GM18909 (cell line): ENCODE results near the gene SUMO2.
"Not testable (repeated sequence)": the region's sequence is repeated elsewhere in the genome, so short reads cannot be mapped to it uniquely, and the experiment has no call there.

Source experiments
- ATAC-seq: cut with Tn5 transposase; IDR thresholded peaks from one replicate; pipeline ENCODE4 v1.9.1; 2021; ENCODE audit warnings: mild to moderate bottlenecking; ENCODE audit not compliant: unreplicated experiment, poor library complexity

The SUMO2 gene

DNA sequence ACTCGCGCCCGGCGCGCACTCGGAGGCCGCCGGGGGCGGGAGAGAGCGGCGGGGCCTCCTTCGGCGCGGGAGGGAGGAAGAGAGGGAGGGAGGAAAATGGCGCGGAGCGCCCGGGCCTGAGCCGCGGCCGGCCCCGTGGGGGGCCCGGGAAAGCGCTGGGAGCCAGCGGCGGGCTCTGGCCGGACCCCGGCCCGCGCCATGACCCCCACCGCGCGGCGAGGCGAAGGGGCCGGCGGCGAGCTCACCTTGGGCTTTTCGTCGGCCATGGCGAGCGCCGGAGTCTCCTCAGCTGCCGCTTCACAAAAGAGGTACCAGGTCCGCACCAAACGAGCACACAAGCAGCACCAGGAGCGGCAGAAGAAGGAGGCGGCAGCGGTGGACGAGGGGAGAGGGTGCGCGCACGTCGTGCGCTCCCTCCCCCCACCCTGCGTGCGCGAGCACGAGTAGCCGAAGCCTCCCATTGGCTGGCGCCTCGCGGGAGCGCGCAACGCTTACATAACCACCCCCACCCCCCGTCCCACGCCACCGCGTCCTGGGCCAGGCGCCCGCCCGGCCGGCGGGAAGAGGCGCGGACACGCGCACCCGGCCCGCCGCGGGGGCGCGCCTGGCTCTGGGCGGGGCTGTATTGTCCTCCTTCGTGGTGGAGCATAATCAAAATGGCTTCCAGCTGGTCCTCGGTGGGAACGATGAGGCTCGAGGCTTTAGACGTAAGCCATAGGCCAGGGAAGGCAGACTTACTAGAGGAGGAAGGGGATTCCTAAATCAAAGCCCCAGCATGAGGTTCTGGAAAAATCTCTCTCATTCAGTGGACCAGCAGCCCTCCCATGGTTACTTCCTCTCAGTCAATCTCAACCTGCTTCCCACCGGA is at the start of gene SUMO2:
SUMO2 (minus strand) TSS at position 391 of the 868 bp plus-strand sequence; CDS start at position 266, 125 bp downstream.
- ATAC-seq: peak; percentile 82

- ATAC-seq: no peak
Observed at GRCh38 chr17:75231741-75232464, 49.1 kb upstream of the SUMO2 start.

- ATAC-seq: no peak
Observed at GRCh38 chr17:75231071-75231470, 48.3 kb upstream of the SUMO2 start.

GRCh38 chr17:75228847-75229246 is 46.1 kb upstream of the SUMO2 start:
- no peak for ATAC-seq

- ATAC-seq: no peak
Observed at GRCh38 chr17:75228305-75228704, 45.5 kb upstream of the SUMO2 start.

DNA sequence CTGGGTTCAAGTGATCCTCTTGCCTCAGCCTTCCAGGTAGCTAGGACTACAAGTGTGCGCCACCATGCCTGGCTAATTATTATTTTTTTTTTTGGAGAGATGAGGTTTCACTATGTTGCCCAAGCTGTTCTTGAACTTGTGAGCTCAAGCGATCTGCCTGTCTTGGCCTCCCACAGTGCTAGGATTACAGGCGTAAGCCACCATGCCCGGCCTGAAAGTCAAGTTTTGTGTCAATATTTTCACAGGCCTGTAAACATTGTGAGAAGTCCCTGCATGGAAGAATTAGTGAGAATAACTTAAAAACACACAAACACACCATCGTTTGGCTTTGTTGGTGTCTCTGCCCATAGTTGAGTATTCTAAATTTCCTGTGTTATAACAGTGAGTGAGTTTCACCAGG is 45.0 kb upstream of the SUMO2 start:
- no peak for ATAC-seq

DNA sequence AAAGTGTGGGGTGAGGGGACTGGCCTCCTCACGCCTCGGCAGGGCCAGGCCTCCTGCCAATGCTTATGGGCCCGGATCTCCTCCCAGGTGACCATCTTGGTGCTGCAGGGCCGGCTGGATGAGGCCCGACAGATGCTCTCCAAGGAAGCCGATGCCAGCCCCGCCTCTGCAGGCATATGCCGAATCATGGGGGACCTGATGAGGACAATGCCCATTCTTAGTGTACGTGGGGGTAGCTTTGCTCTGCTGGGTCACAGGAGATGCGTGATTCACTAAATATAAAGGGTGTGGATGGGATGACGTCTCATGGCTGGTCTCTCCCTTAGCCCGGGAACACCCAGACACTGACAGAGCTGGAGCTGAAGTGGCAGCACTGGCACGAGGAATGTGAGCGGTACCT is 42.3 kb upstream of the SUMO2 start:
- no peak for ATAC-seq

- ATAC-seq: no peak
Observed at GRCh38 chr17:75219815-75220214, 37.1 kb upstream of the SUMO2 start.

- no peak for ATAC-seq
Observed at GRCh38 chr17:75218131-75218530, 35.4 kb upstream of the SUMO2 start.

DNA sequence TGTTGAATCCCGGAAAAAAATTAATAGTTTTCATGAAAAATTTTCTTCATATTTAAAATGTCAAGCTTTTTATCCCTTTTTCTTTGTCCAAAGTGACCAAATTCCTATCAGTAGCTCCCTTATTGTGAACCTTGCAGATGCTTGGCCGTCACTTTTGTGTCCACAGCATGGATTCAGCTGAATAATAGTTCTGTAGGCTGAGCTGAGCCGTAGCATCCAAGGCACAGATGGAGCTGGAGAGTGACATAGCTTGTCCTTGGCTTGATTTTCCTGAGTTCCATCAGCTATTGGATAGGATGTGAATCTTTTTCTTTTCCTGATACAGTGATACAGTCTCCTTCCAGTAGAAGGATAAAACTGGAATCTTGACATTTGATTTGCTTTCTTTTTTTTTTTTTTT is 26.3 kb upstream of the SUMO2 start:
- no peak for ATAC-seq

- ATAC-seq: no peak
Observed at GRCh38 chr17:75208161-75208560, 25.4 kb upstream of the SUMO2 start.

DNA sequence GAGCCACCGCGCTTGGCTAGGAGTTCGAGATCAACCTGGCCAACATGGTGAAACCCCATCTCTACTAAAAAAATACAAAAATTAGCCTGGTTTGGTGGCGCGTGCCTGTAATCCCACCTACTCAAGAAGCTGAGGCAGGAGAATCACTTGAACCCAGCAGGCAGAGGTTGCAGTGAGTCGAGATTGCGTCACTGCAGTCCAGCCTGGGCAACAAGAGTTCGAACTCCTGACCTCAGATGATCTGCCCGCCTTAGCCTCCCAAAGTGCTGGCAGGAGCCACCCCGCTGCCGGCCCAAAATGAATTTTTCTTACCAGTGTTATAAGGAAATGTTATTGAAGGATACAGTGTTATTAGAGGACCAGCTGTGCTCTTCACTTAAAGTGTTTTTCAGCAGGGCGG is 25.0 kb upstream of the SUMO2 start:
- no peak for ATAC-seq

GRCh38 chr17:75207050-75207407 is 24.3 kb upstream of the SUMO2 start:
- ATAC-seq: not testable (repeated sequence)

- ATAC-seq: peak; percentile 15
Observed at GRCh38 chr17:75205793-75206163, 23.0 kb upstream of the SUMO2 start.

DNA sequence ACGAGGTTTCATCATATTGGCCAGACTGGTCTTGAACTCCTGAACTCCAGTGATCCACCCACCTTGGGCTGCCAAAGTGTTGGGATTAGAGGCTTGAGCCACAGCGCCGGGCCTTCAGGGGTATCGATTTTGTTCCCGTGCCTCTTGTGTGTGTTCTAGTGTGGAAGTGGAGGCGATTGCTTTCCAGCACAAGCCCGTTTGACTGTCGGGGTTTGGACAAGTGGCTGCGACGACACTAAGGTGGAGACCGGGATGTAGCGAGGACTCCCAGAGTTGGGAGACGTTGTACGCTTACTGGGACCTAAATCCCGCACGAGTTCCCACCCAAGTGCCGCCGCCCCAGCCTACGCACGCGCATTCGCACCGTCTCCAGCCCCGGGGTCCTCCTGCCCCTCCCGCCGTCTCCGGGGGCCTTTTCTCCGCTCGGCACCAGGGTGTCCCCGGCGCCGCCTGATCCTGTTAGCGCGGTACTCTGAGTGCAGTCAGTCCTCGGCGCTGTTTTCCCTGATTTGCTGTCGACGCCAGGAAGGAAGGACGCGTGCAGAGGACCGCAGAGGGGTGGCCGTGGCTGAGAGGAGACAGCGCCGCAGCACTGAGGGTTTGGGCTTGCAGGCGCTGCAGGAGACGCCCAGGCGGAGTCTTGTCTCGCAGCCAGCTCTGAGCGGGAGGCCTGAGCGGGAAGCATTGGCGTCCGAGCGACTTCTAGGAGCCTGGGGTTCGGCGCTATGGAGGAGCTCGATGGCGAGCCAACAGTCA is 22.5 kb upstream of the SUMO2 start, which contains the start of gene NUP85:
NUP85 (plus strand) TSS at position 643 of the 756 bp plus-strand sequence; CDS start at position 726, 83 bp downstream.
- peak; percentile 76 for ATAC-seq

- ATAC-seq: no peak
Observed at GRCh38 chr17:75199886-75200618, 17.3 kb upstream of the SUMO2 start.

- no peak for ATAC-seq
Observed at GRCh38 chr17:75194879-75195278, 12.1 kb upstream of the SUMO2 start.

DNA sequence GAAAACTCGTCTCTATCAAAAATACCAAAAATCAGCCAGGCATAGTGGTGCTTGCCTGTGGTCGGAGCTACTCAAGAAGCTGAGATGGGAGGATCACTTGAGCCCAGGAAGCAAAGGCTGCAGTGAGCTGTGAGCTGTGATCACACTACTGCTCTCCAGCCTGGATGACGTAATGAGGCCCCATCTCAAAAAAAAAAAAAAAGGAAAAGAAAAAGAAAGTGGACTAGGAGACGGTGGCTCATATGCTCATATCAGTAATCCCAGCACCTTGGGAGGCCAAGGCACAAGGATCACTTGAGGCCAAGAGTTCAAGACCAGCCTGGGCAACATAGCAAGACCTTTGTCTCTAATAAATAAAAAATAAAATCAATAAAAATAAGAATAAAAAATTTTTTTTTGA is 8.8 kb upstream of the SUMO2 start:
- no peak for ATAC-seq

DNA sequence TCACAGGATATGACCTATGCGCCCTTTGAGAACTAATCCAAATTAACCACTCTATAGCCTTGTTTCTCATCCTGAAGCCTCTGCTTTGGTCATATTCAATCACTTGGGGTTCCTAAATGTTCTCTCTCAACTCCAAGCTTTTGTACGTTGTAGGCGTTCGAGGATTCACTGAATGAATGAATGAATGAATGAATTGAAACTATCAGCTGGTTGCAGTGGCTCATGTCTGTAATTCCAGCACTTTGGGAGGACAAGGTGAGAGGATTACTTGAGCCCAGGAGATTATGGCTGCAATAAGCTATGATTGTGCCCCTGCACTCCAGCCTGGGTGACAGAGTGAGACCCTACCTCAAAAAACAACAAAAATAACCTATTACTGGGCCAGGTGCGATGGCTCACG is 5.9 kb upstream of the SUMO2 start:
- no peak for ATAC-seq
